Measurements from ENCODE around the gene VGLL4.
"Not testable (repeated sequence)": the region's sequence is repeated elsewhere in the genome, so short reads cannot be mapped to it uniquely, and the experiment has no call there.

The VGLL4 gene

GRCh38 chr3:11604139-11604892 lies 39.4 kb downstream of the VGLL4 start:
- no peak for DNase-seq

- no peak for DNase-seq
These were observed 40.1 kb downstream of the VGLL4 start for GRCh38 chr3:11603628-11604027.

- no peak for DNase-seq
These were observed 40.7 kb downstream of the VGLL4 start for GRCh38 chr3:11602886-11603527.

GRCh38 chr3:11602239-11602840 lies 41.4 kb downstream of the VGLL4 start:
- no peak for DNase-seq

GRCh38 chr3:11601446-11602238 lies 42.1 kb downstream of the VGLL4 start:
- peak; percentile 8 for DNase-seq

GRCh38 chr3:11600501-11601282 lies 43.0 kb downstream of the VGLL4 start:
- no peak for DNase-seq

GRCh38 chr3:11596387-11596786 lies 47.3 kb downstream of the VGLL4 start:
- no peak for DNase-seq

GRCh38 chr3:11595024-11595423 lies 48.7 kb downstream of the VGLL4 start:
- not testable (repeated sequence) for DNase-seq

- no peak for DNase-seq
These were observed 50.2 kb downstream of the VGLL4 start for GRCh38 chr3:11593318-11594034.

- no peak for DNase-seq
These were observed 51.0 kb downstream of the VGLL4 start for GRCh38 chr3:11592445-11593298.

GRCh38 chr3:11591391-11592282 lies 52.1 kb downstream of the VGLL4 start:
- no peak for DNase-seq

GRCh38 chr3:11591002-11591355 lies 52.7 kb downstream of the VGLL4 start:
- DNase-seq, result no peak

- DNase-seq, result no peak
These were observed 54.0 kb downstream of the VGLL4 start for GRCh38 chr3:11589706-11590105.

GRCh38 chr3:11588755-11589154 lies 55.0 kb downstream of the VGLL4 start:
- DNase-seq, result no peak

- DNase-seq, result no peak
These were observed 55.4 kb downstream of the VGLL4 start for GRCh38 chr3:11588338-11588737.

GRCh38 chr3:11587766-11588165 lies 55.9 kb downstream of the VGLL4 start:
- DNase-seq, result no peak

- no peak for DNase-seq
These were observed 59.1 kb downstream of the VGLL4 start for GRCh38 chr3:11584570-11584969.

- DNase-seq, result no peak
These were observed 60.1 kb downstream of the VGLL4 start for GRCh38 chr3:11583638-11584046.

- no peak for DNase-seq
These were observed 60.5 kb downstream of the VGLL4 start for GRCh38 chr3:11583235-11583634.
